Neural cell (in vitro differentiated cells): ENCODE results near the gene PIM2. TPM values are rescaled to one million over a fixed set of nuclear protein-coding genes. Genes with fewer than 3 reads are reported as not detected.

Experiments
- H2AFZ ChIP-seq: fragments of 200-600, 300-800 bp; sonication (generic), shearing (Covaris generic); 2 replicates; pipeline ENCODE4 v1.6.0; 2014; ENCODE audit warnings: low read depth, mild to moderate bottlenecking, antibody characterized with exemption, low read length, moderate library complexity
- H3F3A ChIP-seq: fragments of 200-600 bp; shearing (Covaris generic); 2 replicates; pipeline ENCODE4 v1.6.1; 2016; ENCODE audit warnings: mild to moderate bottlenecking, moderate library complexity, mixed read lengths, antibody characterized with exemption, low read length; ENCODE audit not compliant: insufficient read depth, poor library complexity, severe bottlenecking
- H3K27ac ChIP-seq: fragments of 200-600, 300-800 bp; sonication (generic), shearing (Covaris generic); 2 replicates; pipeline ENCODE4 v1.5.1; 2014; ENCODE audit warnings: mild to moderate bottlenecking, low read length, moderate library complexity
- H3K27me3 ChIP-seq: fragments of 300-800, 200-600 bp; sonication (generic), shearing (Covaris generic); 2 replicates; pipeline ENCODE4 v1.6.0; 2014; ENCODE audit warnings: mild to moderate bottlenecking, low read depth, low read length, moderate library complexity; ENCODE audit not compliant: insufficient read depth
- H3K36me3 ChIP-seq: fragments of 300-800, 200-600 bp; sonication (generic), shearing (Covaris generic); 2 replicates; pipeline ENCODE4 v1.5.1; 2014; ENCODE audit warnings: mild to moderate bottlenecking, antibody characterized with exemption, low read length, moderate library complexity; ENCODE audit not compliant: insufficient read depth
- H3K4me2 ChIP-seq: fragments of 300-800, 200-600 bp; sonication (generic), shearing (Covaris generic); 2 replicates; pipeline ENCODE4 v1.6.0; 2014; ENCODE audit warnings: mild to moderate bottlenecking, low read length
- H3K4me3 ChIP-seq: fragments of 300-800, 200-600 bp; sonication (generic), shearing (Covaris generic); 2 replicates; pipeline ENCODE4 v1.5.1; 2014; ENCODE audit warnings: mild to moderate bottlenecking, low read length, moderate library complexity
- H3K79me2 ChIP-seq: fragments of 200-600 bp; shearing (Covaris generic); replicated peaks from 2 replicates; pipeline ENCODE4 v1.6.0; 2014; ENCODE audit warnings: mild to moderate bottlenecking, low read length, moderate library complexity; ENCODE audit not compliant: insufficient read depth
- H3K9ac ChIP-seq: fragments of 300-800, 200-600 bp; sonication (generic), shearing (Covaris generic); 2 replicates; pipeline ENCODE4 v1.6.1; 2016; ENCODE audit warnings: mild to moderate bottlenecking, low read length, mixed read lengths
- H3K9me2 ChIP-seq: fragments of 200-600 bp; shearing (Covaris generic); 2 replicates; pipeline ENCODE4 v1.6.1; 2016; ENCODE audit warnings: mild to moderate bottlenecking, low read length, mixed read lengths; ENCODE audit not compliant: insufficient read depth
- H3K9me3 ChIP-seq: fragments of 200-600, 300-800 bp; sonication (generic), shearing (Covaris generic); 2 replicates; pipeline ENCODE4 v1.6.1; 2016; ENCODE audit warnings: mild to moderate bottlenecking, mixed run types, low read length, moderate library complexity, mixed read lengths
- H4K20me1 ChIP-seq: fragments of 200-600 bp; shearing (Covaris generic); 2 replicates; pipeline ENCODE4 v1.6.1; 2016; ENCODE audit warnings: mild to moderate bottlenecking, mixed run types; ENCODE audit not compliant: insufficient read depth
- CTCF ChIP-seq: fragments of 450-650 bp; IDR thresholded peaks from 2 replicates; pipeline ENCODE4 v1.5.1; 2014; ENCODE audit warnings: antibody characterized with exemption, mild to moderate bottlenecking, moderate library complexity; ENCODE audit not compliant: poor library complexity, severe bottlenecking
- EP300 ChIP-seq: fragments of 450-650 bp; conservative IDR thresholded peaks from 2 replicates; pipeline ENCODE4 v1.6.1; 2014; ENCODE audit warnings: antibody characterized with exemption, mild to moderate bottlenecking, moderate library complexity; ENCODE audit not compliant: poor library complexity, severe bottlenecking
- EZH2 ChIP-seq: fragments of 200-600, 300-800 bp; shearing (Covaris generic), sonication (generic); IDR thresholded peaks from 2 replicates; pipeline ENCODE4 v1.6.1; 2014; ENCODE audit warnings: antibody characterized with exemption, low read length, borderline replicate concordance, mild to moderate bottlenecking; ENCODE audit not compliant: insufficient read depth, poor library complexity, severe bottlenecking
- MXI1 ChIP-seq: fragments of 450-650 bp; conservative IDR thresholded peaks from 2 replicates; pipeline ENCODE4 v1.6.1; 2014; ENCODE audit warnings: antibody characterized with exemption, mild to moderate bottlenecking; ENCODE audit not compliant: poor library complexity, severe bottlenecking
- POLR2AphosphoS5 ChIP-seq: IDR thresholded peaks from 2 replicates; pipeline ENCODE4 v1.6.1; 2012
- RAD21 ChIP-seq: fragments of 450-650 bp; conservative IDR thresholded peaks from 2 replicates; pipeline ENCODE4 v1.6.1; 2014; ENCODE audit warnings: antibody characterized with exemption, mild to moderate bottlenecking, moderate library complexity
- SMC3 ChIP-seq: fragments of 450-650 bp; conservative IDR thresholded peaks from 2 replicates; pipeline ENCODE4 v1.6.1; 2014; ENCODE audit warnings: antibody characterized with exemption, mild to moderate bottlenecking, moderate library complexity; ENCODE audit not compliant: poor library complexity
- TAF1 ChIP-seq: IDR thresholded peaks from 2 replicates; pipeline ENCODE4 v1.6.1; 2012; ENCODE audit warnings: low read depth
- polyA plus RNA-seq: library from polyadenylated mRNA; depleted of rRNA; stranded (reverse); fragments of >200 nt; gene quantifications from 2 replicates; pipeline ENCODE4 v1.2.3, GENCODE V29; 2014
- TF ChIP-seq, protein P1 (sequence below): IDR thresholded peaks from 2 replicates; pipeline ENCODE4 v1.6.1; 2012; ENCODE audit warnings: borderline replicate concordance

PIM2 gene
- polyA plus RNA-seq, 1 donor from 2014 or later = 8.9 TPM

- Histone ChIP-seq H3K27ac (no peak overlapping the region), H3K79me2 (no peaks in the 10 kb centered on the region), H3K9me2 (no peaks in the 10 kb centered on the region), H3K4me3 (no peak overlapping the region), H2AFZ (no peak overlapping the region), H3K36me3 (no peaks in the 10 kb centered on the region), H3K9ac (no peak overlapping the region), H3K27me3 (no peaks in the 10 kb centered on the region), H4K20me1 (no peaks in the 10 kb centered on the region), H3K4me2 (no peak overlapping the region), H3F3A (no peaks in the 10 kb centered on the region), H3K9me3 (no peaks in the 10 kb centered on the region)
- no peak for TF ChIP-seq CTCF
- TF ChIP-seq, protein P1, sequence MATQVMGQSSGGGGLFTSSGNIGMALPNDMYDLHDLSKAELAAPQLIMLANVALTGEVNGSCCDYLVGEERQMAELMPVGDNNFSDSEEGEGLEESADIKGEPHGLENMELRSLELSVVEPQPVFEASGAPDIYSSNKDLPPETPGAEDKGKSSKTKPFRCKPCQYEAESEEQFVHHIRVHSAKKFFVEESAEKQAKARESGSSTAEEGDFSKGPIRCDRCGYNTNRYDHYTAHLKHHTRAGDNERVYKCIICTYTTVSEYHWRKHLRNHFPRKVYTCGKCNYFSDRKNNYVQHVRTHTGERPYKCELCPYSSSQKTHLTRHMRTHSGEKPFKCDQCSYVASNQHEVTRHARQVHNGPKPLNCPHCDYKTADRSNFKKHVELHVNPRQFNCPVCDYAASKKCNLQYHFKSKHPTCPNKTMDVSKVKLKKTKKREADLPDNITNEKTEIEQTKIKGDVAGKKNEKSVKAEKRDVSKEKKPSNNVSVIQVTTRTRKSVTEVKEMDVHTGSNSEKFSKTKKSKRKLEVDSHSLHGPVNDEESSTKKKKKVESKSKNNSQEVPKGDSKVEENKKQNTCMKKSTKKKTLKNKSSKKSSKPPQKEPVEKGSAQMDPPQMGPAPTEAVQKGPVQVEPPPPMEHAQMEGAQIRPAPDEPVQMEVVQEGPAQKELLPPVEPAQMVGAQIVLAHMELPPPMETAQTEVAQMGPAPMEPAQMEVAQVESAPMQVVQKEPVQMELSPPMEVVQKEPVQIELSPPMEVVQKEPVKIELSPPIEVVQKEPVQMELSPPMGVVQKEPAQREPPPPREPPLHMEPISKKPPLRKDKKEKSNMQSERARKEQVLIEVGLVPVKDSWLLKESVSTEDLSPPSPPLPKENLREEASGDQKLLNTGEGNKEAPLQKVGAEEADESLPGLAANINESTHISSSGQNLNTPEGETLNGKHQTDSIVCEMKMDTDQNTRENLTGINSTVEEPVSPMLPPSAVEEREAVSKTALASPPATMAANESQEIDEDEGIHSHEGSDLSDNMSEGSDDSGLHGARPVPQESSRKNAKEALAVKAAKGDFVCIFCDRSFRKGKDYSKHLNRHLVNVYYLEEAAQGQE = no peak
- TF ChIP-seq EP300 = no peak
- no peak for TF ChIP-seq TAF1
- TF ChIP-seq EZH2 = no peak
- no peak for TF ChIP-seq SMC3
- TF ChIP-seq MXI1 = no peak
- no peak for TF ChIP-seq POLR2AphosphoS5
- no peak for TF ChIP-seq RAD21
Measured at GRCh38 chrX:48923771-48924170, 4.9 kb upstream of the PIM2 start.

GRCh38 chrX:48920718-48921104 is 1.9 kb upstream of the PIM2 start:
- no peak overlapping the region for H3K9ac ChIP-seq
- no peaks in the 10 kb centered on the region for H3K9me3 ChIP-seq
- H3K4me3 ChIP-seq = peak overlapping the region; percentile 74
- H3K9me2 ChIP-seq = no peaks in the 10 kb centered on the region
- TF ChIP-seq TAF1 = no peak
- TF ChIP-seq RAD21 = no peak
- TF ChIP-seq EZH2 = no peak
- TF ChIP-seq SMC3 = no peak
- TF ChIP-seq POLR2AphosphoS5 = no peak
- no peak for TF ChIP-seq EP300
- no peak for TF ChIP-seq MXI1
- no peak for TF ChIP-seq CTCF
- TF ChIP-seq, protein P1 = no peak
- no peaks in the 10 kb centered on the region for H3K27me3 ChIP-seq
- H3K79me2 ChIP-seq = no peaks in the 10 kb centered on the region
- no peaks in the 10 kb centered on the region for H3F3A ChIP-seq
- no peaks in the 10 kb centered on the region for H3K36me3 ChIP-seq
- no peak overlapping the region for H2AFZ ChIP-seq
- no peak overlapping the region for H3K4me2 ChIP-seq
- H4K20me1 ChIP-seq = no peaks in the 10 kb centered on the region
- H3K27ac ChIP-seq = peak overlapping the region; percentile 16
